Raji (cell line): ENCODE results near the gene KCNK2.

Source experiments
- POLR2A ChIP-seq: IDR thresholded peaks from 2 replicates; pipeline ENCODE4 v1.6.1; 2011; ENCODE audit warnings: low read depth, low read length, control low read depth; ENCODE audit not compliant: insufficient read depth

KCNK2 gene

GRCh38 chr1:215119719-215120365, 37.3 kb downstream of the KCNK2 start:
- no peak for TF ChIP-seq POLR2A

- TF ChIP-seq POLR2A: no peak
Measured at GRCh38 chr1:215128504-215128903, 46.0 kb downstream of the KCNK2 start.

GRCh38 chr1:215131291-215131690, 48.8 kb downstream of the KCNK2 start:
- TF ChIP-seq POLR2A: no peak

GRCh38 chr1:215132156-215132555, 49.6 kb downstream of the KCNK2 start:
- no peak for TF ChIP-seq POLR2A

GRCh38 chr1:215133532-215133931, 51.0 kb downstream of the KCNK2 start:
- no peak for TF ChIP-seq POLR2A

- TF ChIP-seq POLR2A: no peak
Measured at GRCh38 chr1:215137985-215138384, 55.4 kb downstream of the KCNK2 start.

DNA sequence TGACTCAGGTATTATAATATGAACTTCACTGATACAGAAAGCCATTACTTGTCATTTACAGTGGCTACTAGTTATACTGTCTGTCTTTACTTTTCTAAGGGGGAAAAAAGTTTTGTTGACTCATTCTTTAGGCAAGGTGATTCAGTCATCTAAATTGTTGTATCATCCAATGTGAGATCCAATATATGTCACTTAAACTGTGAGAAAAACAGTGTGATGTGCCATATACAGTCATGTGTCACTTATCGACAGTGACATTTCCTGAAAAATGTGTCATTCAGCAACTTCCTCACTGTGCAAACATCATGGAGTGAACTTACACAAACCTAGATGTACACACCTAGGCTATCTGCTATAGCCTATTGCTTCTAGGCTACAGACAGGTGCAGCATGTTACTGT, 57.6 kb downstream of the KCNK2 start:
- TF ChIP-seq POLR2A: no peak

DNA sequence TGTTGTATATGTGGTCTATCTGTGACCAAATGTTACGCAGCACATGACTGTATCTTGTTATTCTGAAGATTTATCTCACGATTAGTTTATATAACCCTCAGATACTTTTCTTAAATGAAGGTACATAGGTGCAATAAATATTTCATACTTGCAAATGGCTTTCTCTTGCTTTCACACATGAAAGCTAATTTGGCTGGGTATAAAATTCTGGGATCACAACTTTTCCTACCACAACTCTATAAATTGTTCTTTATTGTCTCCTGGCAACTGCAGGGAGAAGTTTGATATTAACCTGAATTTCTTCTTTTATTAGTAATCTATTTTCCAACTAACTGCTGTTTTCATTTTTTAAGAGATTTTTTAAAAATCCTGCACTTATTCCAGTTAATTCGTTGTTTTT, 58.9 kb downstream of the KCNK2 start:
- no peak for TF ChIP-seq POLR2A

GRCh38 chr1:215143497-215143896, 61.0 kb downstream of the KCNK2 start:
- no peak for TF ChIP-seq POLR2A

DNA sequence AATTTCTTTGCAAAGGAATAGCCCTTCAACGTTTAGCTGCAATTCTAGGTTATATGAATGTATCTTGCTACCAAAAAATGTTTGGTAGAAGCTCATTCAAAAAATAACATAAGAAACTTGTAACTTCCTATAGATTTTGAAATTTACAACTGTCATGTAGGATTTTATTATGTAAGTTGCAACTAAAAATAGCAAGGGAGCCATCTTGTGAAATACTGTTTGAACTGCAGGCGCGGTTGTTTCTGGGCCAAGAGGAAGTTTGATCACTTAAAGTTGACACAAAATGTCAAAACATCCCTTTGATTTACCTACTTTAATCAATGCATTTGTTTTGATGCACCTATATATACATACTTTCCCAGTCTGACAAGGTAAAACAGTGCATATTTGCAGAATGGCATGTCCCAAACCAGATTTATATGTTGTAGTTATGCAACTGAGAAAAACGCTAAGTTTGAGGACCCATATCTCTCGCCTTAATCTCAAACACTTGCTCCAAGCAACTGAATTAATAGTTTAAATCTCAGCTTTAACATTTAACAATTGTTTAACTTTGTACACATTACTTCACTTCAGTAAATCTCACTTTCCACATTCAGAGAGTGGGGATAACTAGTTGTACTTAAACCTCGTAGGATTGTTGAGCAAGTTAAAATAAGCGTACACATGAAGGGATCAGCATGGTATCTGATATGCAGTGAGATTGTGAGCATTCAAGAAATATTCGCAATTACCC, 63.9 kb downstream of the KCNK2 start:
- TF ChIP-seq POLR2A: no peak

DNA sequence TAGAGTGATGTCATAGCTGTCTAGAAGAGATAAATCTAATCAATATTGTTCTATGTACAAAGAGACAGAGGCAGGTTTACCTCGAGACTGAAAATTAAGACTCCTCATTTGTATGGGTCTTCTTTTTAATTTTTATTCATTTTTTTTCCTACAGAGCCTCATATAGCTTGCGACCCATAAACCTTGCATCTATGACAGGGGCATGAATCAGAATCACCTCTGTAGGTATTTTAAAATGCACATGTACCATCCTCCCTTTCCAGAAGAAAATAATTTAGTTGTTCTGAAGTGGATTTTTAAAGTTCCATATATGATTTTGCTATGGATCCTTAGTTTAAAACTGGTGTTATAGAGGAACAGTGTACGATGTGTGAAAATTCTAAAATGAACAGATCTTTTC, 64.5 kb downstream of the KCNK2 start:
- TF ChIP-seq POLR2A: no peak

GRCh38 chr1:215151841-215152549, 69.5 kb downstream of the KCNK2 start:
- no peak for TF ChIP-seq POLR2A

DNA sequence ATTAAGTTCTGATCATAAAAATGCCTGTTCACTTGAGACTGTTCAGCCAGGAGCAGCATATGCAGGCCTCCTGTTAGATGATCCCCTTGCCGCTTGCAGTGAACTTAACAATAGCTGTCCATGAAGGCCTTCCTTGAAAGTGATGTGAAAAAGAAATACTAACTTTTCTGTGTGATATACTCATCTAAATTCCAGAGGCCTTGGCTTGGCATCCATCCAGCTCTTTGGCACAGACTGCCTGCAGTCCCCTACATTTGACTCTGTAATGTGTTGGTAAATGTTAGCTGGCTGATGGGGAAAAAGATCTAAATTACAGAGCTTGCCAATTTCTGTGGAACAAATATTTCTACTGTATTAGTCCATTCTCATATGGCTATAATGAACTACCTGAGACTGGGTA, 73.7 kb downstream of the KCNK2 start:
- TF ChIP-seq POLR2A: no peak

- no peak for TF ChIP-seq POLR2A
Measured at GRCh38 chr1:215160351-215160750, 77.8 kb downstream of the KCNK2 start.

- TF ChIP-seq POLR2A: no peak
Measured at GRCh38 chr1:215166886-215167285, 84.3 kb downstream of the KCNK2 start.

GRCh38 chr1:215181518-215181917, 99.0 kb downstream of the KCNK2 start:
- TF ChIP-seq POLR2A: no peak

GRCh38 chr1:215185067-215185620, 102.6 kb downstream of the KCNK2 start:
- TF ChIP-seq POLR2A: no peak
